A673 (cell line): ENCODE results near the gene P3H4. TPM values are rescaled to one million over a fixed set of nuclear protein-coding genes. Genes with fewer than 3 reads are reported as not detected.
"Not testable (repeated sequence)": the region's sequence is repeated elsewhere in the genome, so short reads cannot be mapped to it uniquely, and the experiment has no call there.

Source experiments
- BruUV-seq: library from RNA; stranded (reverse); fragments of 400-500 nt; replicated peaks from 2 replicates; lab custom pipeline; 2021; lab: Mats Ljungman, UMichigan
- CTCF ChIA-PET: fragments of 300-600 bp; sonication (Branson Sonifier 250); formaldehyde crosslinking; loops from one replicate; lab custom pipeline; 2022; ENCODE audit warnings: antibody characterized with exemption; lab: Charles Lee
- POLR2A ChIA-PET: fragments of 300-600 bp; sonication (Branson Sonifier 250); formaldehyde crosslinking; loops from one replicate; lab custom pipeline; 2022; ENCODE audit warnings: antibody characterized with exemption; ENCODE audit not compliant: low non-redundant PET; lab: Charles Lee
- DNase-seq: peaks from one replicate; pipeline ENCODE4 v3.0.0-alpha.2; 2015; ENCODE audit warnings: low spot score
- H3K27ac ChIP-seq: fragments of 200-600 bp; sonication (generic); 2 replicates; pipeline ENCODE4 v1.5.1; 2016; ENCODE audit warnings: mixed run types, low read depth, mild to moderate bottlenecking, mixed read lengths, antibody characterized with exemption, low read length; ENCODE audit not compliant: poor library complexity, severe bottlenecking
- H3K27me3 ChIP-seq: fragments of 200-600 bp; sonication (generic); replicated peaks from 2 replicates; pipeline ENCODE4 v1.6.1; 2017; ENCODE audit warnings: mixed run types, low read depth, mild to moderate bottlenecking, mixed read lengths, antibody characterized with exemption, low read length; ENCODE audit not compliant: insufficient read depth, poor library complexity
- H3K36me3 ChIP-seq: fragments of 200-600 bp; sonication (generic); 2 replicates; pipeline ENCODE4 v1.6.1; 2016; ENCODE audit warnings: mixed run types, mild to moderate bottlenecking, mixed read lengths, antibody characterized with exemption, low read length; ENCODE audit not compliant: insufficient read depth, poor library complexity, severe bottlenecking
- H3K4me1 ChIP-seq: fragments of 200-600 bp; sonication (generic); 2 replicates; pipeline ENCODE4 v1.6.1; 2017; ENCODE audit warnings: mixed run types, mild to moderate bottlenecking, mixed read lengths, antibody characterized with exemption, low read length; ENCODE audit not compliant: insufficient read depth, poor library complexity, severe bottlenecking
- H3K4me3 ChIP-seq: fragments of 200-600 bp; sonication (generic); 2 replicates; pipeline ENCODE4 v1.5.1; 2016; ENCODE audit warnings: low read depth, mixed run types, mild to moderate bottlenecking, mixed read lengths, low read length; ENCODE audit not compliant: poor library complexity, severe bottlenecking
- H3K9me3 ChIP-seq: fragments of 200-600 bp; sonication (generic); 2 replicates; pipeline ENCODE4 v1.6.1; 2016; ENCODE audit warnings: mixed run types, low read depth, mild to moderate bottlenecking, mixed read lengths, antibody characterized with exemption, low read length; ENCODE audit not compliant: poor library complexity, severe bottlenecking
- CTCF ChIP-seq: fragments of 300-800, 200-600 bp; sonication (generic); conservative IDR thresholded peaks from 2 replicates; pipeline ENCODE4 v1.5.1; 2017; ENCODE audit warnings: low read depth, mild to moderate bottlenecking, antibody characterized with exemption, low read length, moderate library complexity, mixed read lengths
- EZH2 ChIP-seq: fragments of 200-600 bp; sonication (generic); IDR thresholded peaks from 2 replicates; pipeline ENCODE4 v1.6.1; 2017; ENCODE audit warnings: borderline replicate concordance, low read depth, mild to moderate bottlenecking, mixed read lengths, antibody characterized with exemption, low read length; ENCODE audit not compliant: poor library complexity, severe bottlenecking
- intact Hi-C: fragments of 100-400 bp; cut with micrococcal nuclease; formaldehyde crosslinking; loops from one replicate; pipeline ENCODE4 v1.10.0; 2022; ENCODE audit not compliant: unreplicated experiment
- total RNA-seq: library from RNA; stranded (reverse); gene quantifications from 2 replicates; pipeline ENCODE4 v1.2.3, GENCODE V29; 2021

The P3H4 gene
- total RNA-seq, 1 experiment from 2014 or later = 5.9 TPM

DNA sequence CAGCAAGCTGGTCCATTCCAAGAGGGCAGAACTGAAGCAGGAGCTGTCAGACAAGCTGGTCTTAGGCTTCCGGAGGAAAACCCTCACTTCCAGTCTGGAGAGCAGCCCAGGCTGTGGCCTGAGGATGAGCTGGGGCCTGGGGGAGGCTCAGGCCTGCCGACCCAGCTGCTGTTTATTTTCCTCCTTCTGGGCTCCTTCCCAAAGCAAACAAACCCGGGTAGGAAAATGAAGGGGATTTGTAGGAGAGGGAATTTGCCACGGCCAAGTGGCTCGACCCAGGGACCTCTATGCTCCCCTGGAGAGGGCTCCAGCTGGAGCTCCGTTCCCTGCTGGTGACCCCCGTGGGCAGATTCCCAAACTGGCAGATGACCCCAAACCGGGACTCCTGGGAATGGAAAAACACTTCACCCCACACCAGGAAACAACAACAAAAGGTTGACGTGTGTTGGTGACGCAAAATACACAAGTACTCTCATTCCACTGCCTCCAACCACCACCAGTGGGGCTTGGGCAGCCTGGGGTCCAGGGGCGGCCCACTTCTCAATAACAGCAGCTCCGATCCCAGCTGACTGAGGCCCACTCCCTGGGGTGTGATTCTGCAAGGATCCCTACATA, 34.1 kb downstream of the P3H4 start:
- no peak for DNase-seq
- H3K27me3 ChIP-seq = no peaks in the 10 kb centered on the region
- H3K36me3 ChIP-seq = no peaks in the 10 kb centered on the region
- H3K4me3 ChIP-seq = no peak overlapping the region
- H3K4me1 ChIP-seq = no peaks in the 10 kb centered on the region
- H3K27ac ChIP-seq = no peak overlapping the region
- no peak for TF ChIP-seq EZH2
- no peak for TF ChIP-seq CTCF
- H3K9me3 ChIP-seq = no peaks in the 10 kb centered on the region
- BruUV-seq = no TSS peak
- ChIA-PET POLR2A (no interaction called here), CTCF (no interaction called here)
- intact Hi-C loops = no loop called here

GRCh38 chr17:41777157-41777573, 34.6 kb downstream of the P3H4 start:
- POLR2A ChIA-PET = no interaction called here
- no peak for DNase-seq
- CTCF ChIA-PET = no interaction called here

DNA sequence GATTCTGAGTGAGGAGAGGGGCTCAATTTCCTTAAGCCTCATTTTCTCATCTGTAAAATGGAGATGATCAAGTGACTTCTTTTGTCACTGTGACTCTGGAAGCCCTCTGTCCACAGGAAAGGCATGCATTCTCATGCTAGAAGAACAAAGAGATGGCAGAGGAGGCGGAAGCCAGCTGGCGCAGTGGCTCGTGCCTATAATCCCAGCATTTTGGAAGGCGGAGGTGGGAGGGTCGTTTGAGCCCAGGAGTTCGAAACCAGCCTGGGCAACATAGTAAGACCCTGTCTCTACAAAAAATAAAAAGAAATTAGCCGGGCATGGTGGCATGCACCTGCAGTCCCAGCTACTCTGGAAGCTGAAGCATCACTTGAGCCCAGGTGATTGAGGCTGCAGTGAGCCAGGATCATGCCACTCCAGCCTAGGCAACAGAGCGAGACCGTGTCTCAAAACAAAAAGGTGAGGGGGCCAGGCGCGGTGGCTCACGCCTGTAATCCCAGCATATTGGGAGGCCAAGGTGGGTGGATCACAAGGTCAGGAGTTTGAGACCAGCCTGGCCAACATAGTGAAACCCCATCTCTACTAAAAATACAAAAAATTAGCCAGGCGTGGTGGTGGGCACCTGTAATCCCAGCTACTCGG, 35.4 kb downstream of the P3H4 start:
- H3K27me3 ChIP-seq, DNase-seq, H3K27ac ChIP-seq, H3K4me3 ChIP-seq, POLR2A ChIA-PET, H3K9me3 ChIP-seq, intact Hi-C loops, CTCF ChIA-PET, BruUV-seq, H3K4me1 ChIP-seq, H3K36me3 ChIP-seq: not testable (repeated sequence)

More at GRCh38 chr17:41777157-41777573, 34.6 kb downstream of the P3H4 start:
- Histone ChIP-seq H3K27ac (no peak overlapping the region), H3K36me3 (no peaks in the 10 kb centered on the region), H3K4me3 (no peak overlapping the region), H3K4me1 (no peaks in the 10 kb centered on the region), H3K9me3 (no peaks in the 10 kb centered on the region), H3K27me3 (no peaks in the 10 kb centered on the region)
- BruUV-seq = no TSS peak
- TF ChIP-seq EZH2 = no peak
- intact Hi-C loops = no loop called here

- ChIA-PET POLR2A (no interaction called here), CTCF (no interaction called here)
- no peak for DNase-seq
- no peaks in the 10 kb centered on the region for H3K4me1 ChIP-seq
- H3K27ac ChIP-seq = no peak overlapping the region
- H3K9me3 ChIP-seq = no peaks in the 10 kb centered on the region
- no peaks in the 10 kb centered on the region for H3K36me3 ChIP-seq
- intact Hi-C loops = no loop called here
- TF ChIP-seq CTCF = no peak
- TF ChIP-seq EZH2 = no peak
- no TSS peak for BruUV-seq
- no peaks in the 10 kb centered on the region for H3K27me3 ChIP-seq
- H3K4me3 ChIP-seq = no peak overlapping the region
These were observed 36.1 kb downstream of the P3H4 start for GRCh38 chr17:41775394-41776226.
